WTC11 (cell line): ENCODE results near the gene VPS35L. TPM values are rescaled to one million over a fixed set of nuclear protein-coding genes. Genes with fewer than 3 reads are reported as not detected.

Source experiments
- ATAC-seq: fragments of 200-7000 bp; cut with Tn5 transposase; 2 replicates; pipeline ENCODE4 v1.10.0; 2021; ENCODE audit warnings: mild to moderate bottlenecking, moderate library complexity
- CTCF ChIA-PET: fragments of 300-600 bp; sonication (Branson Sonifier 250); formaldehyde crosslinking; loops from one replicate; lab custom pipeline; 2021; ENCODE audit warnings: antibody characterized with exemption; lab: Charles Lee
- POLR2A ChIA-PET: fragments of 350-600 bp; sonication (Branson Sonifier 250); formaldehyde crosslinking; loops from one replicate; lab custom pipeline; 2021; ENCODE audit warnings: antibody characterized with exemption; lab: Charles Lee
- DNase-seq: peaks from one replicate; pipeline ENCODE4 v3.0.0; 2021; ENCODE audit warnings: low spot score
- H3K27ac Mint-ChIP-seq: 2 replicates; pipeline ENCODE4 v1.8.0; 2021; ENCODE audit warnings: mixed read lengths
- H3K27me3 Mint-ChIP-seq: 2 replicates; pipeline ENCODE4 v1.8.0; 2021; ENCODE audit warnings: low read depth, mild to moderate bottlenecking, moderate library complexity, mixed read lengths
- H3K36me3 Mint-ChIP-seq: 2 replicates; pipeline ENCODE4 v1.8.0; 2021; ENCODE audit warnings: mixed read lengths
- H3K4me1 Mint-ChIP-seq: 2 replicates; pipeline ENCODE4 v1.8.0; 2022; ENCODE audit warnings: mixed read lengths
- H3K4me3 Mint-ChIP-seq: 2 replicates; pipeline ENCODE4 v1.8.0; 2021; ENCODE audit warnings: mild to moderate bottlenecking, moderate library complexity, mixed read lengths
- H3K9me3 Mint-ChIP-seq: 2 replicates; pipeline ENCODE4 v1.8.0; 2021; ENCODE audit warnings: mixed read lengths
- ATF1 ChIP-seq: sonication (generic); formaldehyde crosslinking; IDR thresholded peaks from 2 replicates; pipeline ENCODE4 v1.8.1; 2023; ENCODE audit warnings: mild to moderate bottlenecking, moderate library complexity, missing genetic modification reagents
- CBFB ChIP-seq: sonication (generic); formaldehyde crosslinking; IDR thresholded peaks from 2 replicates; pipeline ENCODE4 v1.8.1; 2022; ENCODE audit warnings: mild to moderate bottlenecking, low read depth, missing genetic modification reagents
- CREB1 ChIP-seq: sonication (generic); formaldehyde crosslinking; IDR thresholded peaks from 2 replicates; pipeline ENCODE4 v1.8.0; 2023; ENCODE audit warnings: mild to moderate bottlenecking, missing genetic modification reagents
- FOXK1 ChIP-seq: sonication (generic); formaldehyde crosslinking; IDR thresholded peaks from 2 replicates; pipeline ENCODE4 v1.8.0; 2022; ENCODE audit warnings: mild to moderate bottlenecking, moderate library complexity, missing genetic modification reagents
- GTF2I ChIP-seq: fragments of 250-450 bp; sonication (Bioruptor Pico); conservative IDR thresholded peaks from 2 replicates; pipeline ENCODE4 v1.4.0; 2021; ENCODE audit warnings: mild to moderate bottlenecking
- MXD4 ChIP-seq: fragments of 250-450 bp; sonication (Bioruptor Pico); IDR thresholded peaks from 2 replicates; pipeline ENCODE4 v1.8.0; 2021; ENCODE audit warnings: mild to moderate bottlenecking, moderate library complexity, borderline replicate concordance
- NR1H2 ChIP-seq: sonication (generic); formaldehyde crosslinking; IDR thresholded peaks from 2 replicates; pipeline ENCODE4 v1.9.0; 2021; ENCODE audit warnings: mild to moderate bottlenecking, moderate library complexity, missing genetic modification reagents
- NR2C2 ChIP-seq: sonication (generic); formaldehyde crosslinking; IDR thresholded peaks from 2 replicates; pipeline ENCODE4 v1.8.0; 2022; ENCODE audit warnings: mild to moderate bottlenecking, missing genetic modification reagents
- OVOL2 ChIP-seq: fragments of 250-450 bp; sonication (Bioruptor Pico); IDR thresholded peaks from 2 replicates; pipeline ENCODE4 v1.9.0; 2021; ENCODE audit warnings: mild to moderate bottlenecking, borderline replicate concordance
- ZNF423 ChIP-seq: fragments of 250-450 bp; sonication (Bioruptor Pico); IDR thresholded peaks from 2 replicates; pipeline ENCODE4 v2.1.2; 2022; ENCODE audit warnings: mild to moderate bottlenecking, moderate library complexity
- total RNA-seq: library from RNA; stranded (reverse); gene quantifications from 3 replicates; pipeline ENCODE4 v1.2.3, GENCODE V29; 2021
- TF ChIP-seq, protein P1 (sequence below): fragments of 250-450 bp; sonication (Bioruptor Pico); IDR thresholded peaks from 2 replicates; pipeline ENCODE4 v2.1.2; 2022; ENCODE audit warnings: mild to moderate bottlenecking, moderate library complexity
- TF ChIP-seq, protein P2 (sequence below): sonication (generic); formaldehyde crosslinking; IDR thresholded peaks from 2 replicates; pipeline ENCODE4 v1.8.1; 2023; ENCODE audit warnings: mild to moderate bottlenecking, missing genetic modification reagents, borderline replicate concordance
- TF ChIP-seq, protein P3 (sequence below): fragments of 200-600 bp; IDR thresholded peaks from 2 replicates; pipeline ENCODE4 v1.8.0; 2022; ENCODE audit warnings: antibody characterized with exemption
- TF ChIP-seq, protein P4 (sequence below): sonication (generic); formaldehyde crosslinking; IDR thresholded peaks from 2 replicates; pipeline ENCODE4 v1.8.1; 2023; ENCODE audit warnings: mild to moderate bottlenecking, missing genetic modification reagents, moderate library complexity
- TF ChIP-seq, protein P5 (sequence below): sonication (generic); formaldehyde crosslinking; IDR thresholded peaks from 2 replicates; pipeline ENCODE4 v1.8.0; 2022; ENCODE audit warnings: mild to moderate bottlenecking, missing genetic modification reagents
- TF ChIP-seq, protein P6 (sequence below): fragments of 250-450 bp; sonication (Bioruptor Pico); IDR thresholded peaks from 2 replicates; pipeline ENCODE4 v1.9.0; 2021; ENCODE audit warnings: mild to moderate bottlenecking

Gene VPS35L
- total RNA-seq, 1 experiment from 2014 or later, result 59.7 TPM

DNA sequence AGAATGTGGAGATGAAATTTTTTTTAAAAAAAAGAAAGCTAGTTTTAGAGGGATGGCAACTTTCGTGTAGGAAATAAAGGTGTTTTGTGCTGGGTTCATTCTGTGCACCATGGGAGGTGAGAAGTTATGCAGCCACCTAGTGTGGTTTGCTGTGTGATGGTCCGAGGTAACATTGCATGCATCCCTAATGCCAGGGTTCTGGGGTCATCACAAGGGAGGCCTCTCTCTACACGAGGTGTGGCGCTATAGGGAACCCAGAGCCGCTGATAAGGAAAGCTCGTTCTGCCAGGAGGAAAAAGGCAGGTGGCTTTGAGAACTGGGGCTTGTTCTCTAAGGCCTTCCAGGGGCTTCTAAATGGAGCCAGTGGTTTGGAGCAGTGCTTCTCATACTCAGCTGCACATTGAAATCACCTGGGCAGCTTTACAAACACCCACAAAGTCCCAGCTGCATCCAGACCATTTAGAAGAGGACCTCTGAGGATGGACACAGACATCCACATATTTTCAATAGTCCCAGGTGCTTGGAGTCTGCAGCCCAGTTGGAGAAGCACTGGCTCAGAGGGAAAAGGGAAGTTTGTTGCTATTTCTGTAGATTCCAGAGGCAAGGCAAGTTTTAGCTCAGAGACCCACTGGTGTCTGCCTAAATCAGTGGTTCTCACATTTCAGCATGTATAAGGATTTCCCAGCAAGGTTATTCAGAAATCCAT, 43.5 kb downstream of the VPS35L start (continued):
- TF ChIP-seq NR1H2 (CRISPR knock-in tag), result no peak
- TF ChIP-seq ZNF423, result no peak
- TF ChIP-seq, protein P1, sequence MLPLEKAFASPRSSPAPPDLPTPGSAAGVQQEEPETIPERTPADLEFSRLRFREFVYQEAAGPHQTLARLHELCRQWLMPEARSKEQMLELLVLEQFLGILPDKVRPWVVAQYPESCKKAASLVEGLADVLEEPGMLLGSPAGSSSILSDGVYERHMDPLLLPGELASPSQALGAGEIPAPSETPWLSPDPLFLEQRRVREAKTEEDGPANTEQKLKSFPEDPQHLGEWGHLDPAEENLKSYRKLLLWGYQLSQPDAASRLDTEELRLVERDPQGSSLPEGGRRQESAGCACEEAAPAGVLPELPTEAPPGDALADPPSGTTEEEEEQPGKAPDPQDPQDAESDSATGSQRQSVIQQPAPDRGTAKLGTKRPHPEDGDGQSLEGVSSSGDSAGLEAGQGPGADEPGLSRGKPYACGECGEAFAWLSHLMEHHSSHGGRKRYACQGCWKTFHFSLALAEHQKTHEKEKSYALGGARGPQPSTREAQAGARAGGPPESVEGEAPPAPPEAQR, result no peak

DNA sequence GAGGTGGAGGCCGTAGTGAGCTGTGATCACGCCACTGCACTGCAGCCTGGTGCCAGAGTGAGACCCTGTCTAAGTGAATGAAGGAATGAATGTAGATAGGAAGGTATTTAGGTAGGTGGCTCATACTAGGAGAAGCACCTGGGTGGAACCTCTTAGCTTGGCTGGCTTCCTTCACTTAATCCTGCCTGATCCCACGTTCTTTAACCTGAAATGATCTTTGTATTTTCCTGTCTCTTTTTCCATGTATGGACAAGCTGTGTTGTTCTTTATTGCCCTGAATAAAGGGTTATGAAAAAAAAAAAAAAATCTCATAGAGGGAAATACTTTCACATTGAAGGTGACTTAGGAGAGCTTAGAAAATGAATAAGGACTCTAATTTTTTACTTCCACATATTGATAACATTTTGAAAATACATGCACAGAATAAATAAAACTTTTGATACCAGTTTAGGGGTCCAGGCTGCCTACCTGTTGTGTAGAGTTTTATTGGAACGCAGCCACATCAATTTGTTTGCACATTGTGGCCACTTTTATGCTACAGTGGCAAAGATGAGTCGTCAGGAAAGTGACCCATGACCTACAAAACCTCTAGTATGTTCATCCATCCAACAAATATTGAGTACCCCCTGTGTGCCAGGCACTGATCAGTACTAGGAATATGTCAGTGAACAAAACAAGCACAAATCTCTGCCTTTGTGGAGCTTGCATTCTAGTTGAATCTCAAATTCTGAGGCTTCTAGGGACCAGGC, 44.6 kb downstream of the VPS35L start:
- Mint-ChIP-seq H3K4me3 (no peak overlapping the region), H3K27ac (no peak overlapping the region)
- POLR2A ChIA-PET, result interaction anchor here (0.5 to 1.4 kb wide), 2 partner anchors 22 to 44 kb away, joined by 3 read pairs; no protein-coding TSS in a partner anchor

DNA sequence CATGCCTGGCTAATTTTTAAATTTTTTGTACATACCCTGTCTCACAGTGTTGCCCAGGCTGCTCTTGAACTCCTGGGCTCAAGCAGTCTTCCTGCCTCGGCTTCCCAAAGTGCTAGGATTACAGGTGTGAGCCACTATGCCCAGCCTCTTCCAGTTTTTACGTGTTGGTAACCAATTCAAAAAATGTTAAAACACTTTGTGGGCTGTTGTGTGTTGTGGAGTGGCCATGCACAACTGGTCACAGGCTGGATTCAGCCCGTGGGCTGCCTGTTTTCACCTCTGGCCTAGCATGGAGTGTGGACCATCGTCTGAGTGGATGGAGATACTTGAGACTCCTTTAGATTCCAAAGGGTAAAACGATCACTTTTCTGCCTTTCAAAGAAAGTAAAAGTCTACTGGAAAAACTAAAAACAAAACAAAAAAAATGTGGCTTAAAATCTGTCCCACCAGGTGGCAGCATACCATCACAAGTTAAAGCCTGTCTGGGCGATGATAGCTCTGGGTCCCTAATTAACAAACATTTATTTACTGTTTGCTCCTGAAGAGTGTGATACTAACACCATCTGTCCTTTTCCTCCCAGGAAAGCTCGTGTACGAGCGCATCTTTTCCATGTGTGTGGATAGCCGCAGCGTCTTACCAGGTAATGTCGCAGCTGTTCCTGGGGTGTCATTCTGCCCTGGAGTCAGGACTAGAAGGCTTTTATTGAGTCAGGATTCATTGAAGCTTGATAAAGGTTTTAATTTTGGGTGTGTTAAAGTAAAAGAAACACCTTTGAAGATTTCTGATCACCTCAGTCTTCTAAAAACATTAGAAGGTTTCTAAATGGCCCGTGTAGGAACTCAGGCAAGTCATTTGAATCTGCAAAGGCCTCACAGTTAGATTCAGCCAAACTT, 45.8 kb downstream of the VPS35L start:
- H3K27me3 Mint-ChIP-seq, result no peaks in the 10 kb centered on the region
- TF ChIP-seq FOXK1 (CRISPR knock-in tag) (no peak), GTF2I (no peak)
- TF ChIP-seq, protein P2, sequence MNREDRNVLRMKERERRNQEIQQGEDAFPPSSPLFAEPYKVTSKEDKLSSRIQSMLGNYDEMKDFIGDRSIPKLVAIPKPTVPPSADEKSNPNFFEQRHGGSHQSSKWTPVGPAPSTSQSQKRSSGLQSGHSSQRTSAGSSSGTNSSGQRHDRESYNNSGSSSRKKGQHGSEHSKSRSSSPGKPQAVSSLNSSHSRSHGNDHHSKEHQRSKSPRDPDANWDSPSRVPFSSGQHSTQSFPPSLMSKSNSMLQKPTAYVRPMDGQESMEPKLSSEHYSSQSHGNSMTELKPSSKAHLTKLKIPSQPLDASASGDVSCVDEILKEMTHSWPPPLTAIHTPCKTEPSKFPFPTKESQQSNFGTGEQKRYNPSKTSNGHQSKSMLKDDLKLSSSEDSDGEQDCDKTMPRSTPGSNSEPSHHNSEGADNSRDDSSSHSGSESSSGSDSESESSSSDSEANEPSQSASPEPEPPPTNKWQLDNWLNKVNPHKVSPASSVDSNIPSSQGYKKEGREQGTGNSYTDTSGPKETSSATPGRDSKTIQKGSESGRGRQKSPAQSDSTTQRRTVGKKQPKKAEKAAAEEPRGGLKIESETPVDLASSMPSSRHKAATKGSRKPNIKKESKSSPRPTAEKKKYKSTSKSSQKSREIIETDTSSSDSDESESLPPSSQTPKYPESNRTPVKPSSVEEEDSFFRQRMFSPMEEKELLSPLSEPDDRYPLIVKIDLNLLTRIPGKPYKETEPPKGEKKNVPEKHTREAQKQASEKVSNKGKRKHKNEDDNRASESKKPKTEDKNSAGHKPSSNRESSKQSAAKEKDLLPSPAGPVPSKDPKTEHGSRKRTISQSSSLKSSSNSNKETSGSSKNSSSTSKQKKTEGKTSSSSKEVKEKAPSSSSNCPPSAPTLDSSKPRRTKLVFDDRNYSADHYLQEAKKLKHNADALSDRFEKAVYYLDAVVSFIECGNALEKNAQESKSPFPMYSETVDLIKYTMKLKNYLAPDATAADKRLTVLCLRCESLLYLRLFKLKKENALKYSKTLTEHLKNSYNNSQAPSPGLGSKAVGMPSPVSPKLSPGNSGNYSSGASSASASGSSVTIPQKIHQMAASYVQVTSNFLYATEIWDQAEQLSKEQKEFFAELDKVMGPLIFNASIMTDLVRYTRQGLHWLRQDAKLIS (CRISPR knock-in tag), result no peak
- TF ChIP-seq, protein P3, sequence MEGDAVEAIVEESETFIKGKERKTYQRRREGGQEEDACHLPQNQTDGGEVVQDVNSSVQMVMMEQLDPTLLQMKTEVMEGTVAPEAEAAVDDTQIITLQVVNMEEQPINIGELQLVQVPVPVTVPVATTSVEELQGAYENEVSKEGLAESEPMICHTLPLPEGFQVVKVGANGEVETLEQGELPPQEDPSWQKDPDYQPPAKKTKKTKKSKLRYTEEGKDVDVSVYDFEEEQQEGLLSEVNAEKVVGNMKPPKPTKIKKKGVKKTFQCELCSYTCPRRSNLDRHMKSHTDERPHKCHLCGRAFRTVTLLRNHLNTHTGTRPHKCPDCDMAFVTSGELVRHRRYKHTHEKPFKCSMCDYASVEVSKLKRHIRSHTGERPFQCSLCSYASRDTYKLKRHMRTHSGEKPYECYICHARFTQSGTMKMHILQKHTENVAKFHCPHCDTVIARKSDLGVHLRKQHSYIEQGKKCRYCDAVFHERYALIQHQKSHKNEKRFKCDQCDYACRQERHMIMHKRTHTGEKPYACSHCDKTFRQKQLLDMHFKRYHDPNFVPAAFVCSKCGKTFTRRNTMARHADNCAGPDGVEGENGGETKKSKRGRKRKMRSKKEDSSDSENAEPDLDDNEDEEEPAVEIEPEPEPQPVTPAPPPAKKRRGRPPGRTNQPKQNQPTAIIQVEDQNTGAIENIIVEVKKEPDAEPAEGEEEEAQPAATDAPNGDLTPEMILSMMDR, result peak; percentile 44; the same call in 1 of the 2 replicates
- TF ChIP-seq, all 79 proteins: peak for 1
- ATAC-seq (peak; percentile 53), DNase-seq (no peak)
- Mint-ChIP-seq H3K27ac (peak overlapping the region; percentile 84), H3K9me3 (peaks cover 10% of the 10 kb centered on the region), H3K4me1 (peaks cover 19% of the 10 kb centered on the region), H3K36me3 (peaks cover 35% of the 10 kb centered on the region), H3K4me3 (no peak overlapping the region)
- POLR2A ChIA-PET, result no interaction called here
- CTCF ChIA-PET, result interaction anchor here (0.6 to 10.7 kb wide), 33 partner anchors 9 to 1162 kb away, joined by 3 to 119 read pairs (median 4); partner anchors contain the start of genes ACSM3, GPRC5B and VPS35L

More for the DNA sequence above, 44.6 kb downstream of the VPS35L start:
- H3K9me3 Mint-ChIP-seq, result no peaks in the 10 kb centered on the region
- no peaks in the 10 kb centered on the region for H3K27me3 Mint-ChIP-seq
- H3K36me3 Mint-ChIP-seq, result peaks cover 26% of the 10 kb centered on the region
- ATAC-seq, result no peak
- CTCF ChIA-PET, result interaction anchor here (0.6 to 10.7 kb wide), 8 partner anchors 9 to 287 kb away, joined by 3 to 119 read pairs (median 3); partner anchors contain the start of gene GPRC5B
- TF ChIP-seq, protein P4, sequence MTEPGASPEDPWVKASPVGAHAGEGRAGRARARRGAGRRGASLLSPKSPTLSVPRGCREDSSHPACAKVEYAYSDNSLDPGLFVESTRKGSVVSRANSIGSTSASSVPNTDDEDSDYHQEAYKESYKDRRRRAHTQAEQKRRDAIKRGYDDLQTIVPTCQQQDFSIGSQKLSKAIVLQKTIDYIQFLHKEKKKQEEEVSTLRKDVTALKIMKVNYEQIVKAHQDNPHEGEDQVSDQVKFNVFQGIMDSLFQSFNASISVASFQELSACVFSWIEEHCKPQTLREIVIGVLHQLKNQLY (CRISPR knock-in tag), result no peak
- TF ChIP-seq NR2C2 (no peak), ATF1 (CRISPR knock-in tag) (no peak), CBFB (no peak), FOXK1 (CRISPR knock-in tag) (no peak), MXD4 (CRISPR knock-in tag) (no peak), OVOL2 (CRISPR knock-in tag) (no peak), CREB1 (CRISPR knock-in tag) (no peak)
- TF ChIP-seq, protein P5, sequence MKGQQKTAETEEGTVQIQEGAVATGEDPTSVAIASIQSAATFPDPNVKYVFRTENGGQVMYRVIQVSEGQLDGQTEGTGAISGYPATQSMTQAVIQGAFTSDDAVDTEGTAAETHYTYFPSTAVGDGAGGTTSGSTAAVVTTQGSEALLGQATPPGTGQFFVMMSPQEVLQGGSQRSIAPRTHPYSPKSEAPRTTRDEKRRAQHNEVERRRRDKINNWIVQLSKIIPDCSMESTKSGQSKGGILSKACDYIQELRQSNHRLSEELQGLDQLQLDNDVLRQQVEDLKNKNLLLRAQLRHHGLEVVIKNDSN (CRISPR knock-in tag), result no peak
- TF ChIP-seq, protein P6, sequence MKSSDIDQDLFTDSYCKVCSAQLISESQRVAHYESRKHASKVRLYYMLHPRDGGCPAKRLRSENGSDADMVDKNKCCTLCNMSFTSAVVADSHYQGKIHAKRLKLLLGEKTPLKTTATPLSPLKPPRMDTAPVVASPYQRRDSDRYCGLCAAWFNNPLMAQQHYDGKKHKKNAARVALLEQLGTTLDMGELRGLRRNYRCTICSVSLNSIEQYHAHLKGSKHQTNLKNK (CRISPR knock-in tag), result no peak
- TF ChIP-seq, all 79 proteins: peak for 0
- no peak for DNase-seq
- peaks cover 19% of the 10 kb centered on the region for H3K4me1 Mint-ChIP-seq
